Coronary artery (tissue), 2 donors: ENCODE measurements around the gene DLD.

Source experiments
- DNase-seq: peaks from one replicate; pipeline ENCODE4 v3.0.0-alpha.2; 2017; ENCODE audit warnings: low spot score
- H3K27ac ChIP-seq, 2 donors: fragments of 200-600 bp; sonication (generic); one replicate each; pipeline ENCODE4 v1.5.1; 2016 to 2019
- H3K4me3 ChIP-seq: fragments of 200-600 bp; sonication (generic); 2 replicates; pipeline ENCODE4 v1.5.1; 2016; ENCODE audit warnings: mild to moderate bottlenecking, moderate library complexity
- CTCF ChIP-seq: fragments of 200-600 bp; sonication (generic); IDR thresholded peaks from one replicate; pipeline ENCODE4 v1.5.1; 2019; ENCODE audit warnings: antibody characterized with exemption

Gene DLD

GRCh38 chr7:107860981-107861652 is 29.9 kb upstream of the DLD start:
- no peak overlapping the region for H3K4me3 ChIP-seq
- H3K27ac ChIP-seq: no peak overlapping the region
- DNase-seq: no peak
- no peak for TF ChIP-seq CTCF

DNA sequence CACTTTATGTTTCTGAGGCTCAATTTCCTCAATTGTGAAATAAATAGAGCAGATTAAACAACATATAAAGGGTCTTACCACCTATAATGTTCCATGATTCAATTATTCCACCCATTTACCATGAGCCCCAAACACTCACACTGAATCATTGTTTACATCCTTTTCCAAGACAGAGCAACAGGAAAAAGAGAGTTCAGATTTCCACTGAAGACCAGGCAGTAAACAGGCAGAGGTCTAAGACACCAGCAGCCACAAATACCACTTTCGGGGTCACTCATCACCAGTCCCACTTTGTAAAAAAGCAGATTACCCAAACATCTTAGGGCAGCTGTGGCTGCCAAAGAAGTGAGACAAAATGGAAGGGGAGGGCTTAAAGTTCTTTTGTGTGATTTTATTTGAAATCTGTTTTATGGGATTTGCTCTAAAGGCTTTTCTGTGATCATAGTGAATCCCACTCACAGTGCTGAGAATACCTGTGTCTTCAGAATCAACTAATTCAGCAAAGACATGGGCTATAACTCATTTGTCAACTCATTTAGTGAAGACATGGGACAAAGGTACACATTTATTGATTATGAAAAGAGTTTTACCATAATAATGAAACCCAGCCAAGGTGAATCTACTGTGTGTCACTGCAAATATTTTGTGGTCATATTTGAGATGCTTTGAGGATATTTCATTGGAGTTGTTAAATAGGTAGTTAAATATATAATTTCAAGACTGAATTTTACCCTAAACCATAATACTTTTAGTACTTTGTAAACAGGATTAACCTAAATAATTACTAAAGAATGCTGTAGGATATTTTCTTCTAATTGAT is 24.8 kb upstream of the DLD start:
- TF ChIP-seq CTCF: no peak
- DNase-seq: no peak
- Histone ChIP-seq H3K27ac (no peak overlapping the region), H3K4me3 (no peak overlapping the region)

GRCh38 chr7:107867858-107868466 is 23.0 kb upstream of the DLD start:
- no peak for DNase-seq
- H3K27ac ChIP-seq: no peak overlapping the region
- TF ChIP-seq CTCF: no peak

GRCh38 chr7:107870427-107871000 is 20.5 kb upstream of the DLD start:
- H3K4me3 ChIP-seq: no peak overlapping the region
- no peak for DNase-seq
- TF ChIP-seq CTCF: no peak
- no peak overlapping the region for H3K27ac ChIP-seq

More at GRCh38 chr7:107867858-107868466, 23.0 kb upstream of the DLD start:
- H3K4me3 ChIP-seq: no peak overlapping the region

DNA sequence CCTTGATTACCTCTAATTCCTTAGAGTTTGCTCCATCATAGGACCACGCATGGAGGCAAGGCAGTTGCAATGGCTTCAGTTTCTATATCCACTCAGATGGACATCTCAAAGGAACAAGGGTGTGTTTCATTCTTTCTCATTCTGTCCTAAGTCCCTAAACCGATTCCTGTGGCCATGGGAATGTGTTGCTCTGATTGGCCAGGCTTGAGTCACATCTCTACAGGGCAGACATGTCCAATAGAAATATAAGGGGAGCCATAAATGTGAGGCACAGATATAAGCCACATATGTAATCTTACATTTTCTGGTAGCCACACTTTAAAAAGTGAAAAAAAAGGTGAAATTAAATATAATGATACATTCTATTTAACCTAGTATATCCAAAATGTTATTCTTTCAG is 16.9 kb upstream of the DLD start:
- DNase-seq: no peak
- TF ChIP-seq CTCF: no peak

GRCh38 chr7:107874605-107875446 is 16.2 kb upstream of the DLD start:
- H3K4me3 ChIP-seq: no peak overlapping the region
- DNase-seq: no peak
- H3K27ac ChIP-seq: no peak overlapping the region
- peak; percentile 49 for TF ChIP-seq CTCF

More for the DNA sequence above, 16.9 kb upstream of the DLD start:
- Histone ChIP-seq H3K27ac (no peak overlapping the region), H3K4me3 (no peak overlapping the region)
